Measurements from ENCODE around the gene KCNS1. TPM values are rescaled to one million over a fixed set of nuclear protein-coding genes. Genes with fewer than 3 reads are reported as not detected.
A peak's percentile ranks its signal among the peaks of the same experiment; 100 is the strongest.

The KCNS1 gene
- total RNA-seq, 1 experiment from 2014 or later = 1.5 TPM

DNA sequence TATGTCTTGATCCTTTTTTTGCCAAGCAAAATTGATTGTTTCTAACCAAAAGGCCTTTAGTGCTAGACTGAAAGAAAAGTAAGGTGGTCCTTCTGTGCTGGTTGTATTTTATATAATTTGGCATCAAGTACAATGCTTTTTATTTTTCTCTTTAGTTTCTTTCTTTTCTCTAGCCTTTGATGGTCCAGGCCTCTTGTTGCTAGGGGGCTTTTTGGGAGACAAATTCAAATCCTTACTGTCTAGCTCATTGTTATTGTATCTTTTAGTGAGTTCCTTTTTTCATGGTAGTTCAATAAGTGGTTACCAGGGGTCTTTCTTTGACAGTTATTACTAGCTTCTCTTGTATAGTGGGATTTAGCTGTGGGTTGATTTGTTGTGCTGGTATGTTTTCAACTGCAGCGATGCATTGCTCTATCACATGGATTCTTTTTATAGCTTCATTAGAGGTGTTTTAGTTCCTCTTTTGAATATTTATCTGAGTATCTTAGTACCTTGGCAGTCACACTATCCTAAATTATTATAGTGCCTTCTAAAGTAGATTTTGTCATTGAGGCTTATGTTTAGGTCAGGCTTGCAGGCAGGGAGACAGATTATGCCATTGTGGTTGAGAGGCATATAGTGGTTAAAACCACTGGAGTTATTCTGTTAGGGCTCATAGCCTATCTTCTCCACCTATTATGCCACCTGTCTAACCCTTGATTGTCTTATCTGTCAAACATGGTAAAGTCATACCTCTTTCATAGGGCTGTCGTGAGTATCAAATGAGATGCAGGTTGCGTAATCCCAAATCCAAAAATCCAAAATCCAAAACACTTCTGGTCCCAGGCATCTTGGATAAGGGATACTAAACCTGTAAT, 49.5 kb downstream of the KCNS1 start:
- DNase-seq (ENCODE audit: low read depth) = no peak

DNA sequence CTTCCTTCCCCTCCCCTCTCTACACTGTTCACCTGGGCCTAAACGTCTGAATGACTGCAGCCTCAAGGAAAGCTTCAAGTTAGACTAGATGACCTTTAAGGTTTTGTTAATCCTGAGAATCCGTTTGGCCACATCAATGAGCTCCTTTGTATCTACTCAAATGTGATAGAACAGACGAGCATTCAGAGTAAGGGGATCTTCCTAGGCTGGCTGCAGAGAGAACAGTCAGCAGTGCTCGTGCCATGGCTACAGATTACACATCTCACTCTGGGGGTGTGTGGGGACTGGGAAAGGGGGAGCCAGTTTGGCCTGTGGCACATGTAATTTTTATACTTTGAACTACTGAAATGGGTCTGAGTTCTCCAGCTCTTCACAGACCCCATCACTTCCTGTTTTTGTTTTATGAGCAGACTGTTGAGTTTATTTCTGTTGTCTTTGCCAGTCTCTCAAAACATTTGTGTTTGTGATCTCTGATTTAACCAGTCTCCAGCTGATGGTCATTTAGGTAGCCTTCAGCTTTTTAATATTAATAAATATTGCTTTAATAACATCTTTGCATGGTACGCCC, 50.9 kb downstream of the KCNS1 start:
- DNase-seq (ENCODE audit: low read depth) = no peak

DNA sequence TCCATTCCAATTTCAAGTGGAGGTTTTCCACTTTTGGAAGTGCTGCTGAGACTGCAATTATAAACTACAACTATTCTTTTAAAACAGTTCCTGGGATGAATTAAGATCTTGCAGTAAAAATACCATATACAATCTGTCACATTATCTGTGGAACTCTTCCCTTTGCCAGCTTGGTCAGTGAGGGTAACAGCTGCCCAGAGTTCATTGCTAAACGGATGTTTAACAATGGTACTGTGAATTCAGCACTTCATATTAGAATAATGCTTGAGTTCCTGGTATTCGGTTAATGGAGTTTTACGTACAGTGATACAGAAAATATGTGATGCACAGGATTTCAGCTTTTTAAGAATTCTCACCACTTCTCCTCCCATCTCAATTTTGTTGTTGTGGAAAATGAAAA, 51.5 kb downstream of the KCNS1 start:
- DNase-seq (ENCODE audit: low read depth) = no peak

DNA sequence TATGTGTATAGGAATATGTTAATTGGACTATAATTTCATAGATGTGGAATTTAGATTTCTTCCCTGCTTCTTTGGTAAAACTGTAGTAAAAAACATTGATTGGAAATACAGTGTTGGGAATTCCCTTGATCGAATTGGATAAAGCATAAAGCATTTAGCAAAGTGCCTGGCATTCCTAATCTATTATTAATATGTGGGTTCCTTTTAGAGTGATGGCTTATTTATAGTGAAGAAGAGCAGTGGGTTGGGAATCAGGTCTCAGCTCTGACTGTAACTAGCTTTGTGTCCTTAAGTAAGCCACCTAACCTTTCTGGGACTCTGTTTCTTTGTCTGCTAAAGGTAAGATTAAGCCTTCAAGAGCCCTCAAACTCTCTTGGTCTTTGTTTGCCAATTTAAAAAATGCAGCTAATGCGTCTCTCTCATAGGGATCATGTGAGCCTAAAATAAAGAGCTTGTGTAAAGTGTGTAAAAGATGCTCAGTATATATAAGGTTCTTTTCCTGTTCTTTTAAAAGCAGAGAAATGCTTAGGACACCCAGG, 53.3 kb downstream of the KCNS1 start:
- no peak for DNase-seq (ENCODE audit: low read depth)

DNA sequence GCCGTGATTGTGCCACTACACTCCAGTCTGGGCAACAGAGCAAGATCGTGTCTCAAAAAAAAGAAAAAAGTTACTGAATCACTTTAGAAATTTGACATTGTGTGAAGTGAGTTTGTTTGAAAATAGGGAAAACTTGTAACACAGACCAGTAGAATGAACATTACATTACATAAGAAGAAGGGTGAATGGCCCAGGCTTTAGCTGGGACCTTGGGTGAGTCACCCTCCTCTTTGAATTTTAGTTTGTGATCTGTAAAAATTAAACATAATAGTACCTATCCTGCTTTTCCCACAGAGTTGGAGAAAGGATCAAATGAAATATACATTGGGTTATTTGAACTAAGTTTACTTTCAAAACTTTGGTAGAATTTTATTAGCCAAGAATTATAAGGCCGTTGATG, 56.3 kb downstream of the KCNS1 start:
- no peak for DNase-seq (ENCODE audit: low read depth)

DNA sequence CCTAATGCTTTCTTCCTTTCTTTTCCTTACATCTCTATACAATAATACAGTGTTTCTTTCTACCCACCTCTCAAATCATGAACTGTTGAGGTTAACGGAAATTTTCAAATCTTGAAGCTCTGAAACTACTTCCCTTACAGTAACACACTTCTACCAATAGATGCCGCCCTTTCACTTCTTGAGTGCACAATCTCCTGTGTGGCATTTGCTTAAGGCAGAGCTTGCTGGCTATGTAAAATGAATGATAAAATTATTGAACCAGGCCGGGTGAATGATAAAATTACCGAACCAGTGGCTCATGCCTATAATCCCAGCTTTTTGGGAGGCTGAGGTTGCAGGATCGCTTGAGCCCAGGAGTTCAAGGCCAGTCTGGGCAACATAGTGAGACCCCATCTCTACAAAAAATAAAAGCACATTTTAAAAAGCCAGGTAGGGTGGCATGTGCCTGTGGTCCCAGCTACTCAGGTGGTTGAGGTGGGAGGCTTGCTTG, 56.8 kb downstream of the KCNS1 start:
- peak; percentile 89 for DNase-seq (ENCODE audit: low read depth)

DNA sequence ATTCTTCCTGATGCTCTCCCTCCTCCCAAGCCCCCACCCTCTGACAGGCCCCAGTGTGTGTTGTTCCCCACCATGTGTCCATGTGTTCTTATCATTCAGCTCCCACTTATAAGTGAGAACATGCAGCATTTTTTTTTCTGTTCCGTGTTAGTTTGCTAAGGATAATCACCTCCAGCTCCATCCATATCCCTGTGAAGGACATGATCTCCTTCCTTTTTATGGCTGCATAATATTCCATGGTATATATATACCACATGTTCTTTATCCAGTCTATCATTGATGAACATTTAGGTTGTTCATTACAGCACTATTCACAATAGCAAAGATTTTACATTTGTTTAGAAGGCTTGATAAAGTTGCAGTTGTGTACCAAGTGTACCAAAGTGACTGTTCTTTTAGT, 57.9 kb downstream of the KCNS1 start:
- DNase-seq (ENCODE audit: low read depth) = no peak

Other genes with a start within 250 kb of the KCNS1 start
- 135 and 185 TPM in 2 replicates for gene YWHAB, start 215.4 kb downstream of the KCNS1 start, total RNA-seq (2014; rRNA removed; shearing (Covaris generic))
- gene PABPC1L, start 191.1 kb downstream of the KCNS1 start, total RNA-seq (2014; rRNA removed; shearing (Covaris generic)) = 1.8 and 6.1 TPM in 2 replicates
- gene TOMM34, start 140.7 kb downstream of the KCNS1 start, total RNA-seq (2014; rRNA removed; shearing (Covaris generic)) = 113 and 118 TPM in 2 replicates
- 39.0 and 56.0 TPM in 2 replicates for gene STK4, start 134.6 kb downstream of the KCNS1 start, total RNA-seq (2014; rRNA removed; shearing (Covaris generic))
- gene WFDC5, start 14.0 kb upstream of the KCNS1 start, total RNA-seq (2014; rRNA removed; shearing (Covaris generic)) = not detected in 2 replicates
- not detected in 2 replicates for gene WFDC12, start 23.3 kb upstream of the KCNS1 start, total RNA-seq (2014; rRNA removed; shearing (Covaris generic))
- not detected in 2 replicates for gene PI3, start 73.8 kb upstream of the KCNS1 start, total RNA-seq (2014; rRNA removed; shearing (Covaris generic))
- gene SEMG1, start 105.9 kb upstream of the KCNS1 start, total RNA-seq (2014; rRNA removed; shearing (Covaris generic)) = not detected in 2 replicates
- gene SEMG2, start 120.2 kb upstream of the KCNS1 start, total RNA-seq (2014; rRNA removed; shearing (Covaris generic)) = not detected in 2 replicates
- gene SLPI, start 153.4 kb upstream of the KCNS1 start, total RNA-seq (2014; rRNA removed; shearing (Covaris generic)) = 0.30 TPM in 1 of 2 replicates, not detected in the other
- gene RBPJL, start 205.7 kb upstream of the KCNS1 start, total RNA-seq (2014; rRNA removed; shearing (Covaris generic)) = not detected in 2 replicates
- not detected in 2 replicates for gene MATN4, start 207.2 kb upstream of the KCNS1 start, total RNA-seq (2014; rRNA removed; shearing (Covaris generic))
- 177 and 189 TPM in 2 replicates for gene SDC4, start 247.3 kb upstream of the KCNS1 start, total RNA-seq (2014; rRNA removed; shearing (Covaris generic))

All from M059J (cell line).